GM12878 (cell line): ENCODE data around the gene FTO. TPM values are rescaled to one million over a fixed set of nuclear protein-coding genes. Genes with fewer than 3 reads are reported as not detected.

ENCODE experiments used
- CBX3 ChIP-seq: fragments of 200-600 bp; sonication (generic); IDR thresholded peaks from 2 replicates; pipeline ENCODE4 v1.6.1; 2016; ENCODE audit warnings: low read depth, borderline replicate concordance
- IRF4 ChIP-seq: IDR thresholded peaks from 2 replicates; pipeline ENCODE4 v1.6.1; 2011; ENCODE audit warnings: low read depth, low read length
- NFIC ChIP-seq: IDR thresholded peaks from 2 replicates; pipeline ENCODE4 v1.6.1; 2012; ENCODE audit warnings: low read depth, mild to moderate bottlenecking, inconsistent platforms, low read length, moderate library complexity
- PAX5 ChIP-seq: IDR thresholded peaks from 2 replicates; pipeline ENCODE4 v1.6.1; 2011; ENCODE audit warnings: low read depth, low read length, borderline replicate concordance
- SREBF1 ChIP-seq: IDR thresholded peaks from 2 replicates; pipeline ENCODE4 v1.6.1; 2012; ENCODE audit warnings: mild to moderate bottlenecking, low read length
- SUPT20H ChIP-seq: IDR thresholded peaks from 2 replicates; pipeline ENCODE4 v1.6.1; 2011; ENCODE audit warnings: low read depth, mild to moderate bottlenecking, low read length, moderate library complexity, borderline replicate concordance; ENCODE audit not compliant: control insufficient read depth
- polyA plus RNA-seq, 11 experiments: library from polyadenylated mRNA; depleted of rRNA in 4 of 11; unstranded in 6 of 11; stranded (reverse) in 5 of 11; fragments of >200 nt; fragmentation: Nextera tagmentation in 4 of 11; fragmentation: Illumina TruSeq in 1 of 11; extraction: Ambion mirVana in 4 of 11; extraction: Trizol in 1 of 11; gene quantifications; 1 replicate in 1 of 11; 2 replicates in 10 of 11; pipeline versions ENCODE4 v1.2.1 to v1.2.3, GENCODE V29; 2011 to 2016; ENCODE audit warnings: inconsistent platforms in 2 of 11, missing spikeins in 2 of 11, low read depth in 1 of 11
- total RNA-seq, 4 experiments: library from RNA; depleted of rRNA in 3 of 4; stranded (reverse); fragments of >200 nt in 3 of 4; fragmentation: Illumina TruSeq in 1 of 4; extraction: Trizol in 1 of 4; gene quantifications; 2 replicates each; pipeline versions ENCODE4 v1.2.1 to v1.2.3, GENCODE V29; 2013 to 2021
- TF ChIP-seq, protein P1 (sequence below): fragments of 450-650 bp; IDR thresholded peaks from 2 replicates; pipeline ENCODE4 v1.6.1; 2017; ENCODE audit warnings: mild to moderate bottlenecking, moderate library complexity
- TF ChIP-seq, protein P2 (sequence below): IDR thresholded peaks from 2 replicates; pipeline ENCODE4 v1.6.1; 2012; ENCODE audit warnings: low read depth, low read length, improper control_type of control experiment

The FTO gene
- total and polyA plus RNA-seq, 10 of the 15 experiments (the other 5 are each of a cell fraction or from before 2014, with no cell fraction given), result 20.1 to 55.0 (median 47.0) TPM

GRCh38 chr16:54177862-54178477 is 474.0 kb downstream of the FTO start (continued):
- TF ChIP-seq, protein P1, sequence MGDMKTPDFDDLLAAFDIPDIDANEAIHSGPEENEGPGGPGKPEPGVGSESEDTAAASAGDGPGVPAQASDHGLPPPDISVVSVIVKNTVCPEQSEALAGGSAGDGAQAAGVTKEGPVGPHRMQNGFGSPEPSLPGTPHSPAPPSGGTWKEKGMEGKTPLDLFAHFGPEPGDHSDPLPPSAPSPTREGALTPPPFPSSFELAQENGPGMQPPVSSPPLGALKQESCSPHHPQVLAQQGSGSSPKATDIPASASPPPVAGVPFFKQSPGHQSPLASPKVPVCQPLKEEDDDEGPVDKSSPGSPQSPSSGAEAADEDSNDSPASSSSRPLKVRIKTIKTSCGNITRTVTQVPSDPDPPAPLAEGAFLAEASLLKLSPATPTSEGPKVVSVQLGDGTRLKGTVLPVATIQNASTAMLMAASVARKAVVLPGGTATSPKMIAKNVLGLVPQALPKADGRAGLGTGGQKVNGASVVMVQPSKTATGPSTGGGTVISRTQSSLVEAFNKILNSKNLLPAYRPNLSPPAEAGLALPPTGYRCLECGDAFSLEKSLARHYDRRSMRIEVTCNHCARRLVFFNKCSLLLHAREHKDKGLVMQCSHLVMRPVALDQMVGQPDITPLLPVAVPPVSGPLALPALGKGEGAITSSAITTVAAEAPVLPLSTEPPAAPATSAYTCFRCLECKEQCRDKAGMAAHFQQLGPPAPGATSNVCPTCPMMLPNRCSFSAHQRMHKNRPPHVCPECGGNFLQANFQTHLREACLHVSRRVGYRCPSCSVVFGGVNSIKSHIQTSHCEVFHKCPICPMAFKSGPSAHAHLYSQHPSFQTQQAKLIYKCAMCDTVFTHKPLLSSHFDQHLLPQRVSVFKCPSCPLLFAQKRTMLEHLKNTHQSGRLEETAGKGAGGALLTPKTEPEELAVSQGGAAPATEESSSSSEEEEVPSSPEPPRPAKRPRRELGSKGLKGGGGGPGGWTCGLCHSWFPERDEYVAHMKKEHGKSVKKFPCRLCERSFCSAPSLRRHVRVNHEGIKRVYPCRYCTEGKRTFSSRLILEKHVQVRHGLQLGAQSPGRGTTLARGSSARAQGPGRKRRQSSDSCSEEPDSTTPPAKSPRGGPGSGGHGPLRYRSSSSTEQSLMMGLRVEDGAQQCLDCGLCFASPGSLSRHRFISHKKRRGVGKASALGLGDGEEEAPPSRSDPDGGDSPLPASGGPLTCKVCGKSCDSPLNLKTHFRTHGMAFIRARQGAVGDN, result no peak
- TF ChIP-seq SREBF1 (no peak), NFIC (no peak), SUPT20H (no peak), PAX5 (no peak), CBX3 (no peak), IRF4 (no peak)
- TF ChIP-seq, protein P2, sequence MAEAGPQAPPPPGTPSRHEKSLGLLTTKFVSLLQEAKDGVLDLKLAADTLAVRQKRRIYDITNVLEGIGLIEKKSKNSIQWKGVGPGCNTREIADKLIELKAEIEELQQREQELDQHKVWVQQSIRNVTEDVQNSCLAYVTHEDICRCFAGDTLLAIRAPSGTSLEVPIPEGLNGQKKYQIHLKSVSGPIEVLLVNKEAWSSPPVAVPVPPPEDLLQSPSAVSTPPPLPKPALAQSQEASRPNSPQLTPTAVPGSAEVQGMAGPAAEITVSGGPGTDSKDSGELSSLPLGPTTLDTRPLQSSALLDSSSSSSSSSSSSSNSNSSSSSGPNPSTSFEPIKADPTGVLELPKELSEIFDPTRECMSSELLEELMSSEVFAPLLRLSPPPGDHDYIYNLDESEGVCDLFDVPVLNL, result no peak
